Measurements from ENCODE around the gene MBD6.
"Not testable (repeated sequence)": the region's sequence is repeated elsewhere in the genome, so short reads cannot be mapped to it uniquely, and the experiment has no call there.

MBD6 gene

DNA sequence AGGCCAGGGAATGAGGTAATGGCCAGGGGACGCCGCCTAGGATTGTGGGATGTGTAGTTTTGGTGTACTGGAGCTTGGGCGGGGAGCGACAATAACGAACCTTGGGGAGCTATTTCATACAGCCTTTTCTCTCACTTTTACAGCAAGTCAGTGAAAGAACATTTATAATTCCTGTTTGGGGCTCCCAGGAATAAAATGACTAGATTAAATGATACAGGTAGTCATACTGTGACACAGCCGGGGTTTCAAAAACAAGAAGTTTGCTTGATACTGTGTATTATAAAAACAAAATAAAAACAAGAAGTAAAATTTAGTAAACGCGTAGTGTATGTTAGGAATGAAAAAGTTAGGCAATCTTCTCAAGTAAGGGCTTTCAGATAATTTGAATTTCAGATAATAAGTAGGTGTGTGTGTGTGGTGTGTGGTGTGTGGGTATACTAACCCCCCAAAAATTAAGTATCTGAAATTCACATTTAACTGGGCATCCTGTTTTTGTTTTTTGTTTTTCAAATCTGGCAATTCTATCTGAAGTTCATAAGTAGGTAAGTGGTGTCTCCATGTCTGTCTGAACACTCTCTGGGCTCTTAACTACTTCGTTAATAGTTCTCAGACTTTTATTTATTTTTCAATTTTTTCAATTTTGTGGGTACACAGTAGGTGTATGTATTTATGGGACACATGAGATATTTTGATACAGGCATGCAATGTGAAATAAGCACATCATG lies 24.8 kb downstream of the MBD6 start:
- DNase-seq (ENCODE audit: insufficient read length, low spot score): no peak
- FAIRE-seq: no peak

DNA sequence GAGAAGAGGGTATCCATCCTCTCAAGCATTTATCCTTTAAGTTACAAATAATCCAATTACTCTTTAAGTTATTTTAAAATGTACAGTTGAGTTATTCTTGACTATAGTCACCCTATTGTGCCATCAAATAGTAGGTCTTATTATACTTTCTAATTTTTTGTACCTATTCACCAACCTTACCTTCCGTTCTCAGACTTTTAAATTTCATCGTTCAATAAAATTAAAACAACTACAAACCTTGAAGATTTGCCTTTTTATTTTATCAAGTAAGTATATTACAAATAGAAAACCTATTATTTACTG lies 25.3 kb downstream of the MBD6 start:
- no peak for FAIRE-seq
- DNase-seq (ENCODE audit: insufficient read length, low spot score): no peak

DNA sequence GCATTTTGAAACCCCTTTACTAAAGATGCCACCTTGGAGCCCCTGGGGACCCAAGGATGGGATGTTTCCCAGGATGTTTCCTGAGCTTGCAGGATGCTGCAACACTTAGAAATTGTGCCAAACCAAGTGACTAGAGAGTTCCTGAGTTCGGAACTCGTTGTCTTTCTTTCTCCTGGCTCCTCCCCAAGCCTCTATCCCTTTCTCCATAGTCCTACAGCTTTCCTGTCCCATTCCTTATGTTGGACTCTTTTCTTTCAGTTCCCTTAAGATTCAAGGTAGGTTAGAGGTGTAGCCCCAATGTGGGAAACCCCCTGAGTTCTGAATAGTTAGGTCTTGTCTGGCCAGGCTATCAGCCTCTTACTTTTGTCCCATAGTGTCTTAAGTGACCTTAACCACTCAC lies 25.9 kb downstream of the MBD6 start:
- FAIRE-seq (no peak), DNase-seq (ENCODE audit: insufficient read length, low spot score) (no peak)

DNA sequence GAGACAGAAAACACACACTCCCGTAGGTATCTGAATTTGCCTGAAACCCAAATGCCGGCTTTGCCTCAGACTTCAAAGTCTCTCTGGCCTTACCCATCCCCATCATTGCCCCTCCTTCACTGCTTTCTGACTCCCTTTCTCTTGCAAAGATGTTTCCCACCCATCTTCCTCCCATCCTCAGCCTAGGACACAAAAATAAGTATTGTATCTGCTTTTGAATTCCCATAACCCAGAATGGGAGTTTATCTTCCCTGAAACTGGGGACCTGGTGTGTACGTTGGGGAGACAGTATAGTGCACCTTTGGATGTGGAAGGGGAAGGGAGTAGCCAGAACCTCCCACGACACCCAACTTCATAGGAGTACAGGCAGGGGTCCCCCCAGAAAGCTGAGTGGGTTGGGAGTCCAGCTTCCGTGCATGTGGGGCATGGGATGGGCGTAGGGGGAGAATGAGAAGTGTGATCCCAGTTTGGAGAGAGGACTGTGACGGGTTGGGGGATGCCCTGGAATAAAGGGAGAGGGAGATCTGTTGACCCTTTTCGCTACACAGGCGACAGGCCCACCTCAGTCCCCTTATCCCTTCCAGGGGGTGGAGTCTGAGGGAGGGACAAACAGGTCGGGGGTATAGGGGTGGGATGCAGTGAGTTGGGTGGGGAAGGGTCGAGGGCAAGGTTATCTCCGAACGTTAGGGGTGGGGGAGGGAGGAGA lies 26.7 kb downstream of the MBD6 start:
- DNase-seq (ENCODE audit: insufficient read length, low spot score) (no peak), FAIRE-seq (no peak)

DNA sequence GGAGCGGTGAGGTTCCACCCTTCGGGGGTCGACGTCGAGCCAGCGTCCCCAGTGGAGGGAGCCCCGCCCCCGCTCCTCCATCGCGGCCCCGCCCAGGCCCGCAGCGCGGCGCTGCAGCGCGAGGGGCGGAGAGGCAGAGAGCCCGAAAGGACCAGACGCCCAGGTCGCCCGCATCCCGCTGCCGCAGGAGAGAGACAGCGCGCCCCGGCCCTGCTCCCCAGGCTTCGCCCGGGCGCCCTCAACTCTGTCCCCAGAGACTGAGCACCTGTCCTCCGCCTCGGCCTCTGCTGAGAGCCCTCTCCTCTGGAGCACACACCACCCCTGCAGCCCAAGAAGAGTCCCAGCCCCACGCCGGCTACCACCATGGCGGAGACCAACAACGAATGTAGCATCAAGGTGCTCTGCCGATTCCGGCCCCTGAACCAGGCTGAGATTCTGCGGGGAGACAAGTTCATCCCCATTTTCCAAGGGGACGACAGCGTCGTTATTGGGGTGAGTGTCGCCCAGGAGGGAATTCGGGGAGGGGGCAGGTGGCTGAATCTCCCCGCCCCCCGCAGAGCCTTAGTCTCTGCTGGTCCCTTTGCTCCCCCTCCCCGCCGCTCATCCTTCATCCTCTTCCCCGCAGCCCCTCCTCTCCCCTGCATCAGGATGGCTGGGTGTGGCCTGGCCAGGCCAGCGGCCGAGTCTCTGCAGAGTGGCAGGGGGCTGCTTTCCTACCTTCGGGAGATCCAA lies 27.5 kb downstream of the MBD6 start, which contains the start of gene KIF5A:
TSS of gene KIF5A (plus strand) at position 136 of the 732 bp plus-strand sequence. CDS start at position 364, 228 bp downstream.
- no peak for FAIRE-seq
- peak; percentile 79 for DNase-seq (ENCODE audit: insufficient read length, low spot score)

DNA sequence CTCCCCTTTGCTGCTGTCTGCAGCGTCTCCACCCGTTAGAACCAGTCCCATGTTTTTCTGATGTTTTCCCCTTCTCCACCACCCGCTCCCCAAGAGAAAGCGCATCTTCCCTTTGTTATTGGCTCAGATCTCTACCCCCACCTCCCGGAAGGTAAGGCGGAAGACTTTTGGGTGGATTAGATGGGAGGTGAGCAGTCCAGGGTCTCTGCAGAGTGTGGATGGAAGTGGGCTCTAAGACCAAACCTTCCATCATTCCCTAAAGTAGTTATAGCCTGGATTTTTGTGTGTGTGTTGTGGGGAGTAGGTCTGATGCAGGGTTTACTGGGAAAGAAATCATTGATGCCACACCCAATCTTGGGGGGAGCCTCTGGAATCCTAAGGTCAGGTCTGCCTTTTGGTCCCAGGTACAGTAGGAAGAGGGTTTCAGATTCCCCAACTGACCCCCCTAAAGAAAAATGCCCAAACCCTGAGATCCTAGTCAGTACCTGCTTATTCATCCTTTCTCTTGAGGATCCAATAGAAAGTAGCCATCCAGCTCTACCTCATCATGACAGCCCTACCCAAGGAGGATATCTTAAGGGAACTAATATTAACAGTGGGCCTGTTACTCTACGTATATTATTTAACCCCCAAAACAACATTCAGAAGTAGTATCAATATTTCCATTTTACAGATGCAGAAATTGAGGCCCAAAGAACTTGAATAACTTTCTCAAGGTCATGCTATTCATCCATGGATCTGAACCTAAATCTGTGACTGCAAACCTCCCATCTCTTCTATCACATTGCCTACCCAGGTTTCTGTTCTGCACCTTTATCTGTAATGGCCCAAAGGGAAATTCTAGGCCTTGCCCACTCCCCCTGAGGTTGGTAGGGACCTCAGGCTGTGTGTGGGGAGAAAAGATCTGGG lies 28.3 kb downstream of the MBD6 start:
- no peak for FAIRE-seq

DNA sequence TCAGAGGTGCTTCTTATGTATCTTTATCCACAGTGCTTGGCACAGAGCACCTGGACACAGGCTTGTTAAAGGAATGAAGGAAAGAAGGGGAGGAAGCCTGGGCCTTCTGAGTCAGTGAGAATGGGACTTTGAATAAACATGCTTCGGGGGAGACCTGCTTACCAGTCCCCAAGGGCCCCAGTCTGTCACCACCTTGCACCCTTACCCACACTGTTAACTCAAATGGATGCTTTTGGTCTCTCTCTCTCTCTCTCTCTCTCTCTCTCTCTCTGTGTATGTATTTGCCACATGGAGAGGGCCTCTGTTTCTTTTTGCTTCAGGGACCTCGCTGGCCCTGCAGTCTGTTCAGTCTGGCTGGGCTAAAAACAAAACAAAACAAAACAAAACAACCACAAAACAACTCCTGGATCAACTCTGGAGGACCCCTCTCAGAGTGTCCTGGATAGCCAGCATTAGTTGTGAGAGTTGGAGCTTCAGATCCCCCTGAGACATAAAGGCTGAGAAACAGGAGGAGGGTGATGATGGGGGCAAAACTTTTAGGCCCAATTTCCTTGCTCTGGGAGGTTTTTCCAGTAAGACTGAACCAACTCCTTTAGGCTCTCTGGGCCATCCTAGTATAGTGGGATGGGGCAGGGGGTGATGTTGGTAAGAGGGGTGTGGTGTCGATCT lies 29.1 kb downstream of the MBD6 start:
- no peak for FAIRE-seq
- DNase-seq (ENCODE audit: insufficient read length, low spot score): no peak

More for the DNA sequence above, 28.3 kb downstream of the MBD6 start:
- DNase-seq (ENCODE audit: insufficient read length, low spot score): no peak

DNA sequence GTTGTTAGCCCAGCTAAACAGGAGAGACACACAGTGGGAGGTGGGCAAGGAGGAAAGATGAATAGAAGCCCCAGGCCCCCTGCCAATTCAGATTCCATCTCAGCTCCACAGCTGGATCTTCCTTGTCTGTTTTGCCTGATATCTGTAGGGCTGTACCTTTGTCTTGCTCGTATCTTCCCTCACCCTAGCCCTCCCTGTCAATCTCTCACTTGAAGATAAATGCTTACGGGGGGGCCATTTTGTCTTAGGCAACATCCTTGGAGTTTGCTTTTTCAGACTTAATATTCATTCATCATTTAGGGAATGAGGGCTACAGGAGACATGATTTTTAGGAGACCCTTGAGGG lies 29.7 kb downstream of the MBD6 start:
- no peak for FAIRE-seq
- DNase-seq (ENCODE audit: insufficient read length, low spot score): no peak

DNA sequence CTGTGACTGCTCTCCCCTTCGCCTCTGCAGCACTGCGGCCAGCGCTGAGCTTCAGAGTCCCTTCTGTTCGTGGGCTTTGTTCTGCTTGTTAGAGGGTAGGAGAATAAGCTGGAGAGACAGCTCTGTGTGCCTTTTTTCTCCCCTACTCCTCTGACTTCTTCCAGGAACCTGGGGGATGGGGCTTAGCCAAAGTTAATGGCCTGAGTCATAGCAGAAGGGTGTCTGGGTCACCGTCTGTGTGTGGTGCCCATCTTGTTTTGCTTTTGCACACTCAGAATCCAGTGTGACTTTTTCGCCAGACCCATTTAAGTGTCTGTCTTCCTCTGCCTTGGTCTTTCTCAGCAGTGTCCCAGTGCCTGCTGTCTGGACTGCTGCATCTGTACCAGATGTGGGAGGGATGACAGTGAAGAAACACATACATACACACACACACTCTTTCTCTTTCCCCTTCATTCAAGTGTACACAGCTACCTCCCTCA lies 30.2 kb downstream of the MBD6 start:
- FAIRE-seq: no peak

DNA sequence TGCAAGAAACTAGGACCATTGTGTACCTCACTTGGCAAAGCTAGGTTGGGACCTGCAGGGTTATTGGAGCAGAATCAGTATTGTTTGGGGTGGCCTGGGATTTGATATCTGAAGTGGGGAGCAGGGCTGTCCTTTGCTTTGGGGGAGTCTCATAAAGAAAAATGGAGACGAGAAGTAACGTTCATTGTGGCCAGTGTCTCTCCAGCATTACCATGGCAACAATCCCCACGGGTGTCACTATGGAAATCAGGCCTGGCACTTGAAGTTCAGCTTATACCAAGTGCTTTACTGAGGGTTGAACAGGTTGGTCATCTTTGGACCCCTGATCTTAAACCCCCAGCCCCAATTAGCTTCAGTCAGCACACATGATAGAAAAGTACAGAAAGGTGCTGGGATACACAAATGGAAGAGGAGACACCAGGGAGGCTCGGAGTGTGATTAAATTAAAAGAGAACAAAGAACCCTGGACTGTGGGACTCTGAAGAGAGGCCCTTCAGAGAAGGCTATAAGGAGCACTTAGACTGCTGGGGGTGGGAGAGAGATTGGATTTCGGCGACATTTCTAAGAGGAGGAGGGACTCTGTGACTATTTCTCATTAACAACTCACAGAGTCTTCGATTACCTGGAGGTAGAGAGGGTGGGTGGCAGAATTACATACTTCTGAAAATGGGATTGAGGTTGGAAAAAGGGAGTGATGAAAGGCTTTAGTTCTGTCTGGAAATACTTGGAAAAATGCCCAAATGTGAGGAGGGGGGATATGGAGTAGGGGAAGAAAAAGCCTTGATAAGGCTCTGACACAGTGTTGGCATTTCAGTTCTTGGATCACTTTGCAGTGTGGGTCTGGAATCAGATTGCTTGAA lies 30.9 kb downstream of the MBD6 start:
- no peak for FAIRE-seq
- DNase-seq (ENCODE audit: insufficient read length, low spot score): no peak

More for the DNA sequence above, 30.2 kb downstream of the MBD6 start:
- no peak for DNase-seq (ENCODE audit: insufficient read length, low spot score)

DNA sequence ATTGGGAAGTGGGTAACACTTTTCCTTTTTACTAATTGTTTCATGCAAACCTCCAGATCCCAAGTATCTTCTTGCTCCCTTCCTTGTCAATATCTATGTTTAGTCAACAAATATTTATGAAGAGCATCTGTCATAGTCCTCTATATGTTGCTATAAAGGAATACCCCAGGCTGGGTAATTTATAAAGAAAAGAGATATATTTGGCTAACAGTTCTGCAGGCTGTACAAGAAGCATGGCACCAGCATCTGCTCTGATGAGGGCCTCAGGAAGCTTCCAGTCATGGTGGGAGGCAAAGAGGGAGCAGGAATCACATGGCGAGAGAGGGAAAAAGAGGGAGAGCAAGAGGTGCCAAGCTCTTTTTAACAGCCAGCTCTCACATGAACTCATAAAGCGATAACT lies 31.8 kb downstream of the MBD6 start:
- DNase-seq (ENCODE audit: insufficient read length, low spot score): no peak

DNA sequence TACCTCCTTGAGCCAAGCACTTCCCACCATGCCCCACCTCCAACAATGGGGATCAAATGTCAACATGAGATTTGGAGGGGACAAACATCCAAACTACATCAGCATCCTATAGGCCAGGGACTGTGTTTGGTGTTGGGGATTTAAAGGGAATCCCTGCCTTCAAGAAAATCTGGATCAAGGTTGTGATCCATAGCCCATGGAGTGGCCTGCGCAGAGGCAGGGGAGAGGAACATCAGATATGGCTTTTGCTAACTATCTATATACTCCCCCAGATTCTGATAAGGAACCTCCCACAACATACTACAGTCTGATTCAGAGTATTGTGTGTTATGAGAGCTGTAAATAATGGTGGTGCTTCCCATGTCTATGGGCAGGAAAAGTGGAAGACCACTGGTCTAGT lies 32.3 kb downstream of the MBD6 start:
- DNase-seq (ENCODE audit: insufficient read length, low spot score): no peak
- no peak for FAIRE-seq

More for the DNA sequence above, 31.8 kb downstream of the MBD6 start:
- no peak for FAIRE-seq

DNA sequence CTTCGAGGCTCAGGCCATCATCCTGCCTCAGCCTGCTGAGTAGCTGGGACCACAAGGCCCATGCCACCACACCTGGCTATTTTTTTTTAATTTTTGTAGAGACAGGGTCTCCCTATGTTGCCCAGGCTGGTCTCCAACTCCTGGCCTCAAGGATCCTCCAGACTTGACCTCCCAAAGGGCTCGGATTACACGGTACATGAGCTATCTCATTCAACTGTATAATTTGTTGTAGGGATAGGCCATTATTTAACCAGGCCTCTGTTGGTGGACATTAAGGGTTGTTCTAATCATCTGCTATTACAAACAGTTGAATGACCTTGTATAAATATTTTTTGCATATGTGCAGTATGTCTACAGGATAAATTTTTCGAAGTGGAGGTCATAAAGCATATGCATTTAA lies 36.2 kb downstream of the MBD6 start:
- FAIRE-seq (no peak), DNase-seq (ENCODE audit: insufficient read length, low spot score) (no peak)

DNA sequence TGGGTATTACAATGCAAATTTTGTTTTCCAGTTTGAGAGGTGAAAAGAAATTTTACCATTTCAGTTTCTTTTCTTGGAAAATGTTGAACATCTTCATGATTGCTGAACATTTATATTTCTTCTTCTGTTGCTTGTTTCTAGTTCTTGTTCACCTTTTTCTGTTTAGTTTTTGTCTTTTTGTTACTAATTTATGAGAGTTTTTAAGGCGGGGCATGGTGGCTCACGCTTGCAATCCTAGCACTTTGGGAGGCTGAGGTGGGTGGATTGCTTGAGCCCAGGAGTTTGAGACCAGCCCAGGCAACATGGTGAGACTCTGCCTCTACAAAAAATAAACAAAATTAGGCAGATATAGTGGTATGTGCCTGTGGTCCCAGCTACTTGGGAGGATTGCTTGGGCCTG lies 37.9 kb downstream of the MBD6 start:
- no peak for DNase-seq (ENCODE audit: insufficient read length, low spot score)
- no peak for FAIRE-seq

DNA sequence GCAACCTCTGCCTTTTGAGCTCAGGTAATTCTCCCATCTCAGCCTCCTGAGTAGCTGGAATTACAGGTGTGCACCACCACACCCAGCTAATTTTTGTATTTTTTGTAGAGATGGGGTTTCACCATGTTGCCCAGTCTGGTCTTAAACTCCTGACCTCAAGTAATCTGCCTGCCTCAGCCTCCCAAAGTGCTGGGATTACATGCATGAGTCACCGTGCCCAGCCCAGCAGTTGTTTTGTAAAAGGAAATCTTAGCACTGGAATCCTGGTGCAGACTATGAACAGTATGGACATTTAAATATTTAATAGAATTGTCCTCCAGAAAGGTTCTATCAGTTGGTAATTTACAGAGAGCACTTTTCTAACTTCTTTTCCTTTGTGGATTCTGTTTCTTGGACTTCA lies 38.5 kb downstream of the MBD6 start:
- FAIRE-seq; DNase-seq (ENCODE audit: insufficient read length, low spot score): not testable (repeated sequence)

DNA sequence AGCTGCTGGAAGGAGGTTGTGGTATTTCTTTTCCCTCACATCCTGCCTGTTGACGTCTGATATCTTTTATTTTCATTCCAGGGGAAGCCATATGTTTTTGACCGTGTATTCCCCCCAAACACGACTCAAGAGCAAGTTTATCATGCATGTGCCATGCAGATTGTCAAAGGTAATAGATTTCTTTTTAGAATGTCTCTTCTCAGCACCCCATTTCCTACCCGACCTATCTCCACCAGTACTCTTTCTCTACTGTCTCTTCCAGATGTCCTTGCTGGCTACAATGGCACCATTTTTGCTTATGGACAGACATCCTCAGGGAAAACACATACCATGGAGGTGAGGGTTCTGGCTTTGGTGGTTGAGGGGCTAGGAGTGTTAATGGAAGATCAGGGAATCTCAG lies 40.7 kb downstream of the MBD6 start:
- DNase-seq (ENCODE audit: insufficient read length, low spot score): no peak
- FAIRE-seq: no peak

DNA sequence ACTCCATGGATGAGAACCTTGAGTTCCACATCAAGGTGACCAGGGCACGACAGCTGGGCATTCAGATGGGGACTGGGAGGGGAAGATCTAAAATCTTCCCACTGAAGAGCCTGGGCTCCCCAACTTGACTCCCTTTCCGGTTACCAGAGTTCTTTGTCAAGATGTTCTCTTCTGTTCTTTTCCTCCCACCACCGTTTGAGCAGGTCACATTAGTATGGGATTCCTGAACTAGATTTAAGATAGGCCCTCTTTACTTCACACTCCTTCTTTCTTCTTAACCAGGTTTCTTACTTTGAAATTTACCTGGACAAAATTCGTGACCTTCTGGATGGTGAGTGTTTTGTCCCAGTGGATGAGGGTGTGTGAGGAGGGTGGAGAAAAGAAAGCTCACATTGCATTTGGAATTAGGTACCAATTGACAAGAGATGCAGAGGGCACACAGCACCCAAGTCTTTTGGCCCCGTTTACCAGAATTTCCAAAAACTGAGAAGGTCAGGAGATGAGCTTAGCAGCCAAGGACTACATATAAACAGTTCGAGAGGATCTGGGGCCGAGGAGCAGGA lies 41.6 kb downstream of the MBD6 start:
- DNase-seq (ENCODE audit: insufficient read length, low spot score) (no peak), FAIRE-seq (no peak)

DNA sequence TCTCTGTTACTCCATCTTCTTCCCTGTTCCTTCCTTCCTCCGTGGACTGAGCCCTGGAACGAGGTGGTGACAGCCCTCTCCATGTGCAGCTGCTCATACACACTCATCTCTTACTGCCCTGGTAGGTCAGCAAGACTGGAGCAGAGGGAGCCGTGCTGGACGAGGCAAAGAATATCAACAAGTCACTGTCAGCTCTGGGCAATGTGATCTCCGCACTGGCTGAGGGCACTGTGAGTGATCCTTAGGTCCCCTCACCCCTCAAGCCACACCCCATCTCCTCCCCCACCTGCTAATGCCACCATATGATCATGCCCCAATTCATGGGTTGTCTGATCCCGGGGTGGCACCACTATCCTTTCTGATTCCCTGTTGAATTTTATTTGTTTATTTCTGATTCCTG lies 46.2 kb downstream of the MBD6 start:
- FAIRE-seq: no peak
- DNase-seq (ENCODE audit: insufficient read length, low spot score): no peak

DNA sequence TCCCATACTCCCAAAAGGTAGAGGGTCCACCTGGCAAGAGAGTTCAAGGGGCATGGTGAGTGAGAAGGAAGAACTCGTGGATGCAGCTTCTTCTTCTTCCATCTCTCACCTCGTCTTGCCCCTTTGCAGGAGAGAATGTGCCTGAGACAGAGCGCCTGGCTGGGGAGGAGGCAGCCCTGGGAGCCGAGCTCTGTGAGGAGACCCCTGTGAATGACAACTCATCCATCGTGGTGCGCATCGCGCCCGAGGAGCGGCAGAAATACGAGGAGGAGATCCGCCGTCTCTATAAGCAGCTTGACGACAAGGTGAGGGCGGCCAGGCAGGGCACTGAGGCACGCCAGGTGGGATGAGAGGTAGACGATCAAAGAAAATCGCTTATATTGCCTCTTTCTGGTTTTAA lies 47.2 kb downstream of the MBD6 start:
- DNase-seq (ENCODE audit: insufficient read length, low spot score) (no peak), FAIRE-seq (no peak)

Measured in HTR-8/SVneo (cell line).